ENCODE results near the gene CYFIP1.
A peak's percentile ranks its signal among the peaks of the same experiment; 100 is the strongest.

CYFIP1 gene

DNA sequence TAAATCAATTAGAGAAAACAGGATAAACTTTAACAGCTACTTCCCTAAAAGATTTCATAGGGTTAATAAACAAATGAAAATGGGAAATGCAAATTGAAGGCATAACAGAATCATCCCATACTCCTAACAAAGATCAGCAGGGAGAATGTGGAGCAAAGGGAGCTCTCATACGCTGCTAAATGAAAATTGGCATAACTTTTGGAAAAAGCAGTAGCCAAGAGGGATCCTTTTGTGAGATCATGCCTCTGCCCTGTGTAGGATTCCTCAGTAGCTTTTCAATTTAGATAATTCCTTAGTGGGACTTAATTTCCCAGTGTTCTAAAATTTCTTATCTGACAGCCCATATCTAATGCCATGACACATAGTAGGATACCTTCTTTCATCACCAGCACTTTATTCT is 123.5 kb downstream of the CYFIP1 start:
- Mint-ChIP-seq H3K27ac (no peak overlapping the region), H3K27me3 (no peaks in the 10 kb centered on the region), H3K9me3 (no peaks in the 10 kb centered on the region), H3K4me3 (no peak overlapping the region), H3K4me1 (ENCODE audit: low read depth) (no peaks in the 10 kb centered on the region), H3K36me3 (ENCODE audit: low read depth) (peaks cover 96% of the 10 kb centered on the region)
- intact Hi-C loops (cut with micrococcal nuclease) = no loop called here

DNA sequence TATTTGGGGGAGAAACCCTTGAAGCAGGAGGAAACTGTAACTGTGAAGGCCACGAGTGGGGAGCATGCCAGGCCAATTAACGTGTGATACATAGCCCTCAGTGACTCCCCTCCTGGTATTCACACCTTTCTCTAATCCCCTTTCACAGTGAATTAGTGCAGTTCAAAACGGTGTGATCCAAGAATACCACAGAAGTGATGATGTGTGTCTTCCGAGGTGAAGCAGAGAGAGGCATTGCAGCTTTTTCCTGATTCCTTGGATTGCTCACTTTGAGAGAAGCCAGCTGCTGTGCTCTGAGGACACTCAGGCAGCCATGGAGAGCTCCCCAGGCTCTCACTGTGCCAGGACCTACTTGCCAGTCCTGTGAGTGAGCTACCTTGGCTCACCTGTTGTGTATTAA is 124.4 kb downstream of the CYFIP1 start:
- Mint-ChIP-seq H3K4me1 (ENCODE audit: low read depth) (no peaks in the 10 kb centered on the region), H3K27me3 (no peaks in the 10 kb centered on the region), H3K27ac (no peak overlapping the region), H3K4me3 (no peak overlapping the region), H3K9me3 (no peaks in the 10 kb centered on the region), H3K36me3 (ENCODE audit: low read depth) (peaks cover 96% of the 10 kb centered on the region)
- intact Hi-C loops (cut with micrococcal nuclease) = no loop called here

DNA sequence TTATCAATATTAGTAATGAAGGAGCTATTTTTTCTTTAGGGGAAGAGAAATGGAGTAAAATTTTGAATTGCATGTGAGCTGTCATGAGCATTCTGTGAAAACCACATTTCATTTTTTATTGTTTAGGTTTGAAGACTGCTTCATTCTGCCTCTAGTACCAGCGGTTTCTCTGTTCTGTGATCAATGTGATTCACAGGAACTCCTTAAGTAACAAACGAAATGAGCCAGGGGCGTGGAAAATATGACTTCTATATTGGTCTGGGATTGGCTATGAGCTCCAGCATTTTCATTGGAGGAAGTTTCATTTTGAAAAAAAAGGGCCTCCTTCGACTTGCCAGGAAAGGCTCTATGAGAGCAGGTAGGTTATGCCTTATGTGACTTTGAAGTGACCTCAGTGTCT is 128.7 kb downstream of the CYFIP1 start:
- Mint-ChIP-seq H3K9me3 (no peaks in the 10 kb centered on the region), H3K27ac (no peak overlapping the region), H3K36me3 (ENCODE audit: low read depth) (peaks cover 96% of the 10 kb centered on the region), H3K4me1 (ENCODE audit: low read depth) (no peaks in the 10 kb centered on the region), H3K4me3 (no peak overlapping the region), H3K27me3 (no peaks in the 10 kb centered on the region)
- intact Hi-C loops (cut with micrococcal nuclease) = no loop called here

DNA sequence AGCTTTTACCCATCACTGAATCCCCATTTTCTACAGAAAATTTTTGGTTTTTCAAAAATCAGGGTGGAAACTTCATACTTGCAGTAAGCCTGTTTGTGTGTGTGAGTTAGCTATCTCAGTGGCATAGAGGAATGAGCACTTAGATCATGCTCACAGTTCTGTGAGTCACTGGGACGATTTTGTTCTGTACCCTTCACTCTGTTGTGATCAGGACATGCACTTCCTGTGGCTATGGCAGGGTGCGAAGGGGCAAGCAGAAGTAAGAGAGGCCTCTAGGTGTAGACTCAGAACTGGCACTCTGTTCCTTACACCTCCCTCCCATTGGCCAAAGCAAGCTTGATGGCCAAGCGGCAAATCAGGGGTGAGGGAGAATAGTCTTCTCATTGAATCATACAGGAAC is 130.1 kb downstream of the CYFIP1 start:
- H3K27ac Mint-ChIP-seq = no peak overlapping the region
- intact Hi-C loops (cut with micrococcal nuclease) = no loop called here
- no peak overlapping the region for H3K4me3 Mint-ChIP-seq
- H3K36me3 Mint-ChIP-seq (ENCODE audit: low read depth) = peaks cover 96% of the 10 kb centered on the region
- no peaks in the 10 kb centered on the region for H3K27me3 Mint-ChIP-seq
- no peaks in the 10 kb centered on the region for H3K4me1 Mint-ChIP-seq (ENCODE audit: low read depth)
- no peaks in the 10 kb centered on the region for H3K9me3 Mint-ChIP-seq

DNA sequence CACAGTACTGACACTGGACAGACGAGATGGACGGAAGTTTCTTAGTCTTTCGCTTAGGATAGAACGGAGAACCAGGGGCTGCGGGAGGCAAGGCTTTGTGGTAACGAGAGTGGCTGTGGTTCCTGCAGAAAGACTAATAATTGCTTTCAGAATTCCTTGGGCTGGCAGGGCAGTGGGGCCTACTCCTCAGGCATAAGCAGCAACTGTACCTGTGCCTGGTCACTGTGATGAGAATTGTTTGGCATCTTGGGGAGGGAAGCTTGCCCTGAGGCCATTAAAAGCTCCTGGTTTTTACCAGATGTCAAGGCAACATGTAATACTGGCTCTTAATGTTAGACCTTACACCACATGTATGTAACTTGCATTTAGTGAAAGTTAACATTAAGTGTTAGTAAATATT is 134.1 kb downstream of the CYFIP1 start:
- peaks cover 22% of the 10 kb centered on the region for H3K4me1 Mint-ChIP-seq (ENCODE audit: low read depth)

DNA sequence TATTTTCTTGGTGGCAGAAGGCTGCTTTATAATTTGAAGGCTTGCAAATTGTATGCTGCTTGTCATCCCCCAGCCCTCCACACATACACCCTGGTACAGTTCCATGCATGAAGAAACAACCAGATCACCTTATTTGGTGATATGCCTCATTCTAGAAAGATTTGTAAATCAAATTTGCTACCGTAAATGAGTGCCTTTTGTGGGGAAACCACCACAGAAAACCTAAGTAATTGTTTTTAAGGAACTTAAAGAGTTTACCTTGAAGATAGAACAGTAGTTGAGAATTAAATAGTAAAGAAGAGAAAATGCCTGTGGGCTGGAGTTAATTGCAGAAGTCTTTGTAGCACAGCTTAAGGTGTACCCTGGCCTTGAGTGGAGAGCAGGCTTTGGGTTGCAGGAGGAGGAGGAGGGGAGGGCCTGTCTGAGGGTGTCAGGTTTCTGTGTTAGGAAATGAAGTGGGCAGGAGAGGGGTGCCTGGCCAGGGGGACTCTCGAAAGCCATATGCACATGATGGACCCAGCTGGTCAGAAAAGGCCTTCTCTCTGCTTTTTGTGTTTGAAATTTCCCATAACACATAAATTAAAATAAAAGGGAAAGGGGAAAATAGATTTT is 134.8 kb downstream of the CYFIP1 start:
- no peak overlapping the region for H3K27ac Mint-ChIP-seq
- no peak overlapping the region for H3K4me3 Mint-ChIP-seq
- intact Hi-C loops (cut with micrococcal nuclease) = no loop called here
- no peaks in the 10 kb centered on the region for H3K9me3 Mint-ChIP-seq
- H3K4me1 Mint-ChIP-seq (ENCODE audit: low read depth) = peaks cover 28% of the 10 kb centered on the region
- no peaks in the 10 kb centered on the region for H3K27me3 Mint-ChIP-seq
- H3K36me3 Mint-ChIP-seq (ENCODE audit: low read depth) = peaks cover 99% of the 10 kb centered on the region

More for the DNA sequence above, 134.1 kb downstream of the CYFIP1 start:
- intact Hi-C loops (cut with micrococcal nuclease) = no loop called here
- H3K36me3 Mint-ChIP-seq (ENCODE audit: low read depth) = peaks cover 100% of the 10 kb centered on the region
- H3K9me3 Mint-ChIP-seq = no peaks in the 10 kb centered on the region
- H3K27me3 Mint-ChIP-seq = no peaks in the 10 kb centered on the region
- H3K4me3 Mint-ChIP-seq = no peak overlapping the region
- H3K27ac Mint-ChIP-seq = no peak overlapping the region

DNA sequence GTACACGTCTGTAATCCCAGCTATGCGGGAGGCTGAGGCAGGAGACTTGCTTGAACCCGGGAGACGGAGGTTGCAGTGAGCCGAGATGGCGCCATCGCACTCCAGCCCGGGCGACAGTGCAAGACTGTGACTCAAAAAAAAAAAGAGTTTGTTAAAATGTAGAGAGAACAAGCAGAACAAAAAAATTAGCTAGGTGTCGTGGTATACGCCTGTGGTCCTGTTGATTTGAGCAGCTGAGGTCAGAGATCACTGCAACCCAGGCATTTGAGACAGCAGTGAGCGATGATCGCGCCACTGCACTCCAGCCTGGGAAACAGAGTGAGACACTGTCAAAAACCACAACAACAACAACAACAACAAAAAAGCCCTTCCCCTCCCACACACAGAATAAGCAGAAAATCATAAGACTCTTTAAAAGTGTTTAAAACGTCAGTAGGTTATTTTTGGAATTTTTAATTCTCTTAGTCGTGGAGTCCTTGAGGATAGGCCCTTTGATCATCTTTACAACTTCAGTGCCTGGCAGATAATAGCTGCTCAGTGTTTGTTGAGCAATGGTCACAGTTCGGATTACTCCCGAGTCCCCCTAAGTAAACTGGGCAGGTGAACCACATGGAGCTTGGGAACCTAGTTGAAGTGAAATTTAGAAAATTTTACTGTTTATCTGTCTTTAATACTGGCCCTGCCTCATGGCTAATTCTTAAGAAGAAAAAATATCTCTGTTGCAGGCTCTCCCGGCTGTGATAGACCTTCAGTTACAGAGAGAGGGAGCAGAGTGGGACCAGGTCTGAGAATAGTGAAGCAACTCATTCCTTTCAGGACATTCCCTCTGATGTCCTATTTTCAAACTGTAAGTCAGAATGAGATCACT is 135.5 kb downstream of the CYFIP1 start:
- Mint-ChIP-seq H3K4me1 (ENCODE audit: low read depth) (peaks cover 35% of the 10 kb centered on the region), H3K36me3 (ENCODE audit: low read depth) (peaks cover 99% of the 10 kb centered on the region), H3K9me3 (no peaks in the 10 kb centered on the region), H3K27me3 (no peaks in the 10 kb centered on the region), H3K4me3 (no peak overlapping the region), H3K27ac (peak overlapping the region; percentile 49)
- intact Hi-C loops (cut with micrococcal nuclease) = no loop called here

DNA sequence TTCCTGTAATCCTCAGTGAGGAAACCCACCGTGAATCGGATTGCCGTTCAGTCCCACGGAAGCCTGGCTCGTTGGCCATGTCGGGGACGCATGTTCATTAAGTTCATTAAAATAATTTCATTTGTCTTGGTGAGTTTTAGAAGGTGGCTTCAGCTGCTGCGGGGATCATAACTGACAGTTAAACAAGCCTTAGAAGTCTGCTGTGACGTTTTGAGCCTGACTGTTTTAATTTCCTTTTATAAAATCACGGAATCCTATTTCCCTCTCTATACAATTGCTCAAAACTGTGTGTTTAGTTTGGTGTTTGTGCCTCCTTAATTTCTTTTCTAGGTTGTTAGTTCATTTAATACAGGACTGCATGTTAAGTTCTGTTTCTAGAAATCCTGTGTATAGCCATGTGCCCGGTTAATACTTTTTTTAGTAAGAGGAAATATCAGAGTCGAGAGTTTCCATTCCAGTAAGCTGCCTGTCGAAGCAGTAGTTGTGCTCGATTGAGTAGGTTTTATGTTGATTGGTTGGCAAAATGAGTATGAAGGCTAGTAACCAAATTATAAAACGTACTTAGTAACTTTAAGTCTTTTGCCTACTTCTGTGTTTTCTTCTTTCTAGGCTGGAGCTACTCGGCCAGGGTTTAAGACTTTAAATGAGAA is 141.0 kb downstream of the CYFIP1 start:
- peak overlapping the region; percentile 92 for H3K4me3 Mint-ChIP-seq
- H3K4me1 Mint-ChIP-seq (ENCODE audit: low read depth) = peaks cover 35% of the 10 kb centered on the region
- peaks cover 54% of the 10 kb centered on the region for H3K36me3 Mint-ChIP-seq (ENCODE audit: low read depth)
- H3K9me3 Mint-ChIP-seq = no peaks in the 10 kb centered on the region
- H3K27ac Mint-ChIP-seq = peak overlapping the region; percentile 95
- intact Hi-C loops (cut with micrococcal nuclease) = loop anchor here (2.0 kb wide), 2 partner anchors 52 to 200 kb away; partner anchors contain the start of genes NIPA1 and TUBGCP5
- no peaks in the 10 kb centered on the region for H3K27me3 Mint-ChIP-seq

DNA sequence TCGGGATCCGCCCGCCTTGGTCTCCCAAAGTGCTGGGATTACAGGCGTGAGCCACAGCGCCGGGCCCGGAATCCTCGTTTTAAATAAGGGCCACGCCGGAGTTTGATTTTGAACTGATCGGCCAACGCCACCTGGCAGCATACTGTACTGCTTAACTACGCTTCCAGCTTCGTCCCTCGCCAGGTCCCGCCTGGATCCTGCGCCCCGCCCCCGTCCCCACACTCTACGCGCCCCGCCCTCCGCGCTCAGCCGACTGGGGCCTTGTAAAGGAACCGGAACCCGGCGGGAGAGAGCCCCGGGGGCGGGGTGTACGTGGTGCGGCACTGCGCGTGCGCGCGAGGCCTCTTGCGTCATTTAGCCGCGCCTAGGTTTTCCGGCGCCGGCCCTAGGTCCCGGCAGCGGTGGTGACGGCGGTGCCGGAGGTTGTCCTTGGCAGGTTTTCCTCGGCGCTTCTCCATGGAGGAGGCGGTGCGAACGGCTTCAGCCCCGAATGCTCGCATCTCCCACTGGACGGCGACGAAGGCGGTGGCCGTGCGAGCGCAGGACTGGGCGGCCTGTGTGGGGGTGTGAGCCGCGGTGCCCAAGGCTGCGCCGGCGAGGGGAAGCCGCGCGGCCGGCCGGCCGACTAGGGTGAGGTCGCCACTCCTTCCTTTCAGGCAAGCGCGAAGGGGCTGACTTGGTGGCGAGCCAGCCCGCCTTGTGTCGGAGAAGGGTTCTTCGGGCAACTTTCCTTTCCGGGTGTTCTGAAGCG is 141.7 kb downstream of the CYFIP1 start, which contains the start of gene NIPA2:
Gene NIPA2, plus strand, starts transcription at position 375 of the 751 bp plus-strand sequence. CDS start 13,066 bp downstream, outside the sequence.
- Mint-ChIP-seq H3K27ac (peak within 1 kb of the TSS; percentile 95), H3K9me3 (no peaks in the 10 kb centered on the region)

DNA sequence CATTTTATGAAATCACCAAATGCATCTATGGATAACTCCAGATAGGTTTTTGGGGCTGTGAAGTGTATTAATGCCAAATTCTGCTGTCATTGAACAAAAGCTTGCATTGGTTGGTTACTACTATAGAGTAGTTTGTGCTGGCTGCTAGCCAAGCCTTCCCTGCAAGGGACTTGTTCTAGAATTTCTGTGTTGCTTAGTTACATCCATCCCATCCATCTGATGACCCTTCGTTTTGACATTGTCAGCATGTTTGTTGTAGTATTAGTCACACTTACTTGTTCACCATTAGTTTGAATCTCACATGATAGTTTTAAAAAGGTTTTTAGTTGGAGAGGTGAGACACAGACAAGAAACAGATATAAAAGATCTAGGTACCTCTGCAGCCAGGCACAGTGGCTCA is 148.7 kb downstream of the CYFIP1 start:
- Mint-ChIP-seq H3K4me3 (no peak overlapping the region), H3K9me3 (no peaks in the 10 kb centered on the region), H3K27ac (no peak overlapping the region), H3K4me1 (ENCODE audit: low read depth) (no peaks in the 10 kb centered on the region), H3K27me3 (no peaks in the 10 kb centered on the region), H3K36me3 (ENCODE audit: low read depth) (peaks cover 21% of the 10 kb centered on the region)
- intact Hi-C loops (cut with micrococcal nuclease) = no loop called here

More for the DNA sequence above, 141.7 kb downstream of the CYFIP1 start, which contains the start of gene NIPA2:
- intact Hi-C loops (cut with micrococcal nuclease) = loop anchor here (2.0 kb wide), 2 partner anchors 52 to 200 kb away; partner anchors contain the start of genes NIPA1 and TUBGCP5
- peaks cover 35% of the 10 kb centered on the region for H3K4me1 Mint-ChIP-seq (ENCODE audit: low read depth)
- H3K4me3 Mint-ChIP-seq = peak within 1 kb of the TSS; percentile 92
- H3K36me3 Mint-ChIP-seq (ENCODE audit: low read depth) = peaks cover 47% of the 10 kb centered on the region
- H3K27me3 Mint-ChIP-seq = no peaks in the 10 kb centered on the region

DNA sequence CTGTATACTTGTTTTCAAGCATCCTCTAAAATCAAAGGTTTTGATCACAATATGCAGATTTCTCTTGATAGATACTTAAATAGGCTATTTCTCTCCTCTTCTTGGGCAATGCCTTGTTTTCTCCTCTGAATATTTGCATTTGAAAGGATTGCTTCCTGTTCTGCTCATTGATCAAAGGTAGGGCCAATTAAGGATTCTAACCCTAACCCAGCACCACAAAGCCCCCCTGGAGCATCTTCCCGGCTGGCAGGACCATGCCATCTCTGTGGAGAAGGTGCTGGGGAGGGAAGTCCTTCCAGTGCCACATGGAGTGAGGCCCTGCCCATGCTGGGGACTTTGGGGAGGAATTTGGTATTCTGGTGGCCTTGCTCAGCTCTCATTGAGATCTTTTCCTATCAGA is 153.0 kb downstream of the CYFIP1 start:
- Mint-ChIP-seq H3K4me1 (ENCODE audit: low read depth) (no peaks in the 10 kb centered on the region), H3K27ac (no peak overlapping the region), H3K9me3 (no peaks in the 10 kb centered on the region), H3K27me3 (no peaks in the 10 kb centered on the region), H3K4me3 (no peak overlapping the region), H3K36me3 (ENCODE audit: low read depth) (peaks cover 61% of the 10 kb centered on the region)
- intact Hi-C loops (cut with micrococcal nuclease) = no loop called here

DNA sequence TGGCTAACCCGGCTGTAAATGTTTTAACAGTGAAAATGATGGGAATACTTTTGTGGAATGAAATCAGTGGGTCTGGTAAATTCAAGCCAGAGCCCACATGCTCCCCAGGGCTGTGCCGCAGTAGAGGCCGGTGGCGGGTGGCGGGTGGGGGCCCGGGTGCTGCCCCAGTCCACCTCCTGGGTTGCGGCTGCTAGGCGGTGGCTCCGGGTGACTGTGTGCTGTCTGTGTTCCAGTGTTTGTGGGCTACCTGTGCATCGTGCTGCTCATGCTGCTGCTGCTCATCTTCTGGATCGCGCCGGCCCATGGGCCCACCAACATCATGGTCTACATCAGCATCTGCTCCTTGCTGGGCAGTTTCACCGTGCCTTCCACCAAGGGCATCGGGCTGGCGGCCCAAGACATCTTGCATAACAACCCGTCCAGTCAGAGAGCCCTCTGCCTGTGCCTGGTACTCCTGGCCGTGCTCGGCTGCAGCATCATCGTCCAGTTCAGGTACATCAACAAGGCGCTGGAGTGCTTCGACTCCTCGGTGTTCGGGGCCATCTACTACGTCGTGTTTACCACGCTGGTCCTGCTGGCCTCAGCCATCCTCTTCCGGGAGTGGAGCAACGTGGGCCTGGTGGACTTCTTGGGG is 156.6 kb downstream of the CYFIP1 start:
- no peaks in the 10 kb centered on the region for H3K27me3 Mint-ChIP-seq
- H3K36me3 Mint-ChIP-seq (ENCODE audit: low read depth) = peaks cover 83% of the 10 kb centered on the region
- H3K9me3 Mint-ChIP-seq = no peaks in the 10 kb centered on the region

DNA sequence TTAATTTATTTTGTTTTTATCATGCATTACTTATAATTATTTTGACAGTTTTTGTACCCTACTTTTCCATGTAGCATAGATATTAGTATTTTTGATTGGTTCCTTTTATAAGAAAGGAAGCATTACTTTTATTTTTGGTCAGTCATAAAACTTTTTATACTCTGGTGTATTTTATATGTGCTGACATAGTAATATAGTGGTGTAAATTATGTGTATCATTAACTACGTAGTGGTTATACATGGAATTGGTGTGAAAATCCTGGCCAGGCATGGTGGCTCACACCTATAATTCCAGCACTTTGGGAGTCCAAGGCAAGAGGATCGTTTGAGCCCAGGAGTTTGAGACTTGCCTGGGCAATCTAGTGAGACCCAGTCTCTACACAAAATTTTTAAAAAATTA is 160.5 kb downstream of the CYFIP1 start:
- peaks cover 63% of the 10 kb centered on the region for H3K36me3 Mint-ChIP-seq (ENCODE audit: low read depth)
- no peak overlapping the region for H3K4me3 Mint-ChIP-seq
- H3K9me3 Mint-ChIP-seq = no peaks in the 10 kb centered on the region
- H3K4me1 Mint-ChIP-seq (ENCODE audit: low read depth) = no peaks in the 10 kb centered on the region
- H3K27me3 Mint-ChIP-seq = no peaks in the 10 kb centered on the region
- H3K27ac Mint-ChIP-seq = no peak overlapping the region
- intact Hi-C loops (cut with micrococcal nuclease) = no loop called here

More for the DNA sequence above, 156.6 kb downstream of the CYFIP1 start:
- no peak overlapping the region for H3K27ac Mint-ChIP-seq
- no peak overlapping the region for H3K4me3 Mint-ChIP-seq
- no peaks in the 10 kb centered on the region for H3K4me1 Mint-ChIP-seq (ENCODE audit: low read depth)
- intact Hi-C loops (cut with micrococcal nuclease) = no loop called here
